ENCODE measurements around the gene FXYD2.

DNA sequence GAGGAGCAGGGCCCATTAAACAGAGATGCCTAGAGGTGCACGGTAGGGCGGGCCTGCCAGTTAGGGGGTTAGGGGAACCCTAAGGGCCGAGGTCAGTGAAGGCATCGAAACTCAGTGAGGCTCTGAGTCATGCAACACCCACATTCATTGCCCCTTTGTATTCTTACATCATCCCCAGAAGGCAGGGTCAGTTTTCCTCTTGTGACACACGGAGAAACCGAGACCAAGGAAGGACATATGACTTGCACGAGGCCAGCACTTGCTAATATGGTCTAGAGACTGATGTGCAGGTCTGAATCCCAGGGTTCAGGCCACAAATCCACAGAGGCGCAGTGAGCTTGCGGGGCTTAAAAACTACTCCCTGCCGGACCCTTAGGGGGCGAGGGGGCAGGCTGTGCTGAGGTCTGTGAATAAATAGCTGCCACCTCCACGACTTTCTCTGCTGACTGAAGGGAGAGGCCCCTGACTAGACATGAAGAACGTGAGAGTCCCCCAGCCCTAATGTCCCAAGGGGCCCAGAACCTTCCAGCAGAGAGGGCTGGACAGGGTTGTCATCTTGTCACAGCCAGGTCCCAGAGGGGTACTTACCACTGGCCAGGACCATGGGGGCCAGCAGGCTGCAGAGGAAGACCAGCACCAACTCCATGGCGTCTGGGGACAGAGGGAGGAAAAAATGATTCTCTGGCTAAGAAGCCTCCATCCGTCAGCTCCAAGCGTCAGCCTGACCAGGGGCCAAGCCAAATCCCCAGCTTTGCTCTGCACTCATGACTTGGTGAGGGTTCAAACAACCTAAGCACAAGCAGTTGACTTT is 17.8 kb upstream of the FXYD2 start:
- TF ChIP-seq, protein P1, sequence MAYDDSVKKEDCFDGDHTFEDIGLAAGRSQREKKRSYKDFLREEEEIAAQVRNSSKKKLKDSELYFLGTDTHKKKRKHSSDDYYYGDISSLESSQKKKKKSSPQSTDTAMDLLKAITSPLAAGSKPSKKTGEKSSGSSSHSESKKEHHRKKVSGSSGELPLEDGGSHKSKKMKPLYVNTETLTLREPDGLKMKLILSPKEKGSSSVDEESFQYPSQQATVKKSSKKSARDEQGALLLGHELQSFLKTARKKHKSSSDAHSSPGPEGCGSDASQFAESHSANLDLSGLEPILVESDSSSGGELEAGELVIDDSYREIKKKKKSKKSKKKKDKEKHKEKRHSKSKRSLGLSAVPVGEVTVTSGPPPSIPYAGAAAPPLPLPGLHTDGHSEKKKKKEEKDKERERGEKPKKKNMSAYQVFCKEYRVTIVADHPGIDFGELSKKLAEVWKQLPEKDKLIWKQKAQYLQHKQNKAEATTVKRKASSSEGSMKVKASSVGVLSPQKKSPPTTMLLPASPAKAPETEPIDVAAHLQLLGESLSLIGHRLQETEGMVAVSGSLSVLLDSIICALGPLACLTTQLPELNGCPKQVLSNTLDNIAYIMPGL (CRISPR knock-in tag; IDR thresholded peaks at IDR 0.05), result no peak
- TF ChIP-seq, protein P2, sequence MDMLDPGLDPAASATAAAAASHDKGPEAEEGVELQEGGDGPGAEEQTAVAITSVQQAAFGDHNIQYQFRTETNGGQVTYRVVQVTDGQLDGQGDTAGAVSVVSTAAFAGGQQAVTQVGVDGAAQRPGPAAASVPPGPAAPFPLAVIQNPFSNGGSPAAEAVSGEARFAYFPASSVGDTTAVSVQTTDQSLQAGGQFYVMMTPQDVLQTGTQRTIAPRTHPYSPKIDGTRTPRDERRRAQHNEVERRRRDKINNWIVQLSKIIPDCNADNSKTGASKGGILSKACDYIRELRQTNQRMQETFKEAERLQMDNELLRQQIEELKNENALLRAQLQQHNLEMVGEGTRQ (CRISPR knock-in tag; IDR thresholded peaks at IDR 0.05), result no peak
- no peak for TF ChIP-seq BDP1 (IDR thresholded peaks at IDR 0.05; ENCODE audit: insufficient read depth, insufficient read length)
